ENCODE data around the gene TMEM43.

GRCh38 chr3:14120111-14120920 is 4.5 kb upstream of the TMEM43 start:
- TF ChIP-seq ZNF224 (CRISPR knock-in tag; IDR thresholded peaks at IDR 0.05) (no peak), TCF12 (IDR thresholded peaks at IDR 0.05) (no peak), TCF12 (CRISPR knock-in tag; IDR thresholded peaks at IDR 0.05) (no peak), PATZ1 (CRISPR knock-in tag; IDR thresholded peaks at IDR 0.05) (no peak), HDAC2 (CRISPR knock-in tag; IDR thresholded peaks at IDR 0.05) (no peak), SRF (IDR thresholded peaks at IDR 0.05; ENCODE audit: low read depth, low read length) (no peak), YY1 (IDR thresholded peaks at IDR 0.05; ENCODE audit: insufficient read depth, insufficient replicate concordance, low read depth, low read length) (no peak)
